Measurements from ENCODE around the gene SPTBN5.

GRCh38 chr15:41805711-41806110 is 88.1 kb downstream of the SPTBN5 start:
- TF ChIP-seq CTCF (conservative IDR thresholded peaks at IDR 0.05; ENCODE audit: low read depth, low read length) (no peak), EZH2 (IDR thresholded peaks at IDR 0.05; ENCODE audit: borderline replicate concordance, low read depth, low read length, poor library complexity, severe bottlenecking) (no peak)

Data from A673 (cell line).